H1 (cell line): Measurements from ENCODE around the gene ACY1. TPM values are rescaled to one million over a fixed set of nuclear protein-coding genes. Genes with fewer than 3 reads are reported as not detected.
A peak's percentile ranks its signal among the peaks of the same experiment; 100 is the strongest.

Experiments
- ATF2 ChIP-seq: IDR thresholded peaks from 2 replicates; pipeline ENCODE4 v1.6.1; 2012; ENCODE audit warnings: low read length, inconsistent platforms
- ATF3 ChIP-seq: IDR thresholded peaks from 2 replicates; pipeline ENCODE4 v1.6.1; 2011; ENCODE audit warnings: low read depth, mild to moderate bottlenecking, low read length; ENCODE audit not compliant: insufficient read depth
- BRCA1 ChIP-seq: IDR thresholded peaks from 2 replicates; pipeline ENCODE4 v1.6.1; 2012; ENCODE audit warnings: low read depth, low read length, improper control_type of control experiment
- EGR1 ChIP-seq: IDR thresholded peaks from 2 replicates; pipeline ENCODE4 v1.6.1; 2011; ENCODE audit warnings: low read depth, low read length, borderline replicate concordance
- EP300 ChIP-seq, 2 experiments: IDR thresholded peaks; 1 replicate in 1 of 2; 2 replicates in 1 of 2; pipeline ENCODE4 v1.6.1; 2011 to 2012; ENCODE audit warnings: low read depth in 2 of 2, low read length in 2 of 2, mild to moderate bottlenecking in 2 of 2, borderline replicate concordance in 1 of 2, inconsistent platforms in 1 of 2, moderate library complexity in 1 of 2
- FOSL1 ChIP-seq: IDR thresholded peaks from 2 replicates; pipeline ENCODE4 v1.6.1; 2011; ENCODE audit warnings: mild to moderate bottlenecking, low read depth, low read length, moderate library complexity; ENCODE audit not compliant: insufficient read depth
- GABPA ChIP-seq: IDR thresholded peaks from 2 replicates; pipeline ENCODE4 v1.6.1; 2011; ENCODE audit warnings: mild to moderate bottlenecking, low read length, moderate library complexity, borderline replicate concordance; ENCODE audit not compliant: insufficient read depth
- GTF2F1 ChIP-seq: IDR thresholded peaks from 2 replicates; pipeline ENCODE4 v1.6.1; 2012; ENCODE audit warnings: low read depth, low read length, improper control_type of control experiment, borderline replicate concordance
- KDM1A ChIP-seq: fragments of 200-600, 300-600 bp; sonication (generic); IDR thresholded peaks from 2 replicates; pipeline ENCODE4 v1.7.1; 2016; ENCODE audit warnings: mild to moderate bottlenecking, low read length, borderline replicate concordance
- POLR2AphosphoS5 ChIP-seq: IDR thresholded peaks from 2 replicates; pipeline ENCODE4 v1.6.1; 2011; ENCODE audit warnings: low read depth, low read length
- RAD21 ChIP-seq, 2 experiments: IDR thresholded peaks in 1 of 2; conservative IDR thresholded peaks in 1 of 2; 2 replicates each; pipeline ENCODE4 v1.6.1; 2011; ENCODE audit warnings: low read depth in 2 of 2, low read length in 2 of 2, improper control_type of control experiment in 1 of 2, inconsistent platforms in 1 of 2, mild to moderate bottlenecking in 1 of 2, moderate library complexity in 1 of 2
- RXRA ChIP-seq: IDR thresholded peaks from 2 replicates; pipeline ENCODE4 v1.6.1; 2011; ENCODE audit warnings: low read depth, mild to moderate bottlenecking, low read length, moderate library complexity; ENCODE audit not compliant: insufficient read depth
- SIN3A ChIP-seq, 2 experiments: IDR thresholded peaks in 1 of 2; conservative IDR thresholded peaks in 1 of 2; 2 replicates each; pipeline ENCODE4 v1.6.1; 2011 to 2012; ENCODE audit warnings: low read length in 2 of 2, improper control_type of control experiment in 1 of 2, low read depth in 1 of 2, mild to moderate bottlenecking in 1 of 2
- TAF7 ChIP-seq: optimal IDR thresholded peaks from 2 replicates; pipeline ENCODE3; 2011; ENCODE audit warnings: low read depth, mild to moderate bottlenecking, inconsistent platforms, low read length, moderate library complexity, borderline replicate concordance
- TEAD4 ChIP-seq: IDR thresholded peaks from 2 replicates; pipeline ENCODE4 v1.6.1; 2012; ENCODE audit warnings: low read depth, low read length, inconsistent platforms, mixed read lengths
- USF2 ChIP-seq: IDR thresholded peaks from 2 replicates; pipeline ENCODE4 v1.6.1; 2011; ENCODE audit warnings: low read length, improper control_type of control experiment
- polyA plus RNA-seq, 7 experiments: library from polyadenylated mRNA; depleted of rRNA in 3 of 7; stranded (reverse) in 5 of 7; unstranded in 2 of 7; fragments of >200 nt in 5 of 7; fragments of 200-250 nt in 2 of 7; gene quantifications; 1 replicate in 5 of 7; 2 replicates in 1 of 7; 4 replicates in 1 of 7; pipeline versions ENCODE4 v1.2.1 to v1.2.3, GENCODE V29; 2011 to 2013; ENCODE audit warnings: missing spikeins in 2 of 7, mixed read lengths in 2 of 7
- total RNA-seq: library from RNA; stranded (reverse); fragmentation: NEBNext Ultra II Directional; extraction: Animal tissue kit (Norgen Biotek cat#: 25700); gene quantifications from 2 replicates; pipeline ENCODE4 v1.2.1, GENCODE V29; 2021

Gene ACY1
- total and polyA plus RNA-seq, 2 of the 8 experiments (the other 6 are each of a cell fraction or from before 2014, with no cell fraction given): 48.3 to 113 TPM

GRCh38 chr3:52001443-52001974 lies 18.2 kb downstream of the ACY1 start (continued):
- TF ChIP-seq RAD21 (IDR thresholded peaks at IDR 0.05 in 1 of 2, conservative IDR thresholded peaks at IDR 0.05 in 1 of 2; ENCODE audit: low read depth in 2 of 2, low read length in 2 of 2): peak; percentile 99
- peak; percentile 49; the same call in 1 of the 2 replicates for TF ChIP-seq ATF3
- peak in 1 of 2 experiments; percentile 62; a peak in 1 of 3 replicates for TF ChIP-seq EP300 (IDR thresholded peaks at IDR 0.05; ENCODE audit: borderline replicate concordance in 1 of 2, low read depth in 2 of 2, low read length in 2 of 2)
- 0 out of 2 replicates have a peak, but pooled peaks have one; percentile 10 for TF ChIP-seq KDM1A
- peak; percentile 36; the same call in 1 of the 2 replicates for TF ChIP-seq EGR1
- TF ChIP-seq TEAD4: 0 out of 2 replicates have a peak, but pooled peaks have one; percentile 3
- TF ChIP-seq GABPA: peak; percentile 78; the same call in 1 of the 2 replicates
- TF ChIP-seq USF2: no peak
- 0 out of 2 replicates have a peak, but pooled peaks have one; percentile 30 for TF ChIP-seq FOSL1
- TF ChIP-seq TAF7: peak; percentile 65
- TF ChIP-seq POLR2AphosphoS5: no peak
- no peak for TF ChIP-seq ATF2
- no peak for TF ChIP-seq GTF2F1
- peak; percentile 75; a peak in 2 of 4 replicates for TF ChIP-seq SIN3A (conservative IDR thresholded peaks at IDR 0.05 in 1 of 2, IDR thresholded peaks at IDR 0.05 in 1 of 2; ENCODE audit: low read depth in 1 of 2, low read length in 2 of 2)
- TF ChIP-seq RXRA: peak; percentile 62; the same call in 1 of the 2 replicates
- TF ChIP-seq BRCA1: no peak
